DOHH2 (cell line): ENCODE data around the gene NEU3.

Experiments used
- CTCF ChIP-seq: fragments of 200-600 bp; sonication (generic); IDR thresholded peaks from one replicate; pipeline ENCODE4 v1.5.1; 2014; ENCODE audit warnings: antibody characterized with exemption, mild to moderate bottlenecking, low read depth, low read length; ENCODE audit not compliant: poor library complexity, severe bottlenecking
- EZH2phosphoT487 ChIP-seq: fragments of 200-600 bp; sonication (generic); IDR thresholded peaks from 2 replicates; pipeline ENCODE4 v1.6.1; 2017; ENCODE audit warnings: borderline replicate concordance, mild to moderate bottlenecking, antibody characterized with exemption, low read length, moderate library complexity, mixed read lengths

GRCh38 chr11:75024068-75024449, 35.3 kb downstream of the NEU3 start:
- TF ChIP-seq EZH2phosphoT487 (no peak), CTCF (no peak)
